ENCODE results near the gene PKN2.

The PKN2 gene

GRCh38 chr1:88645886-88646285, 38.2 kb upstream of the PKN2 start:
- Histone ChIP-seq H3K4me3 (ENCODE audit: low read depth in 1 of 2, low read length in 2 of 2) (no peak overlapping the region), H2AFZ (ENCODE audit: low read depth, low read length) (no peak overlapping the region), H3K9ac (ENCODE audit: low read depth, low read length) (no peak overlapping the region), H3K4me1 (ENCODE audit: insufficient read depth, low read length) (no peaks in the 10 kb centered on the region), H3K27me3 (ENCODE audit: insufficient read depth, low read length, poor library complexity) (peaks cover 16% of the 10 kb centered on the region), H3K36me3 (ENCODE audit: insufficient read depth, low read length) (no peaks in the 10 kb centered on the region), H3K79me2 (ENCODE audit: insufficient read depth, low read length) (no peaks in the 10 kb centered on the region), H3K4me2 (ENCODE audit: insufficient read depth, low read length) (no peak overlapping the region), H3K27ac (ENCODE audit: low read length) (no peak overlapping the region), H3K9me3 (ENCODE audit: insufficient read depth, low read length, severe bottlenecking) (no peaks in the 10 kb centered on the region), H4K20me1 (ENCODE audit: insufficient read depth, low read length) (no peaks in the 10 kb centered on the region)
- ATAC-seq (ENCODE audit: insufficient read depth, low read depth): no peak
- TF ChIP-seq EZH2 (IDR thresholded peaks at IDR 0.05; ENCODE audit: borderline replicate concordance, low read depth, low read length, severe bottlenecking) (no peak), CTCF (IDR thresholded peaks at IDR 0.05; ENCODE audit: borderline replicate concordance, extremely low read depth, low read length, poor library complexity, severe bottlenecking) (no peak)
- DNase-seq: no peak

GRCh38 chr1:88646476-88647248, 37.4 kb upstream of the PKN2 start:
- no peak overlapping the region for H2AFZ ChIP-seq (ENCODE audit: low read depth, low read length)
- no peaks in the 10 kb centered on the region for H3K36me3 ChIP-seq (ENCODE audit: insufficient read depth, low read length)
- H3K27ac ChIP-seq (ENCODE audit: low read length): no peak overlapping the region
- H3K79me2 ChIP-seq (ENCODE audit: insufficient read depth, low read length): no peaks in the 10 kb centered on the region
- no peak overlapping the region for H3K9ac ChIP-seq (ENCODE audit: low read depth, low read length)
- peaks cover 16% of the 10 kb centered on the region for H3K27me3 ChIP-seq (ENCODE audit: insufficient read depth, low read length, poor library complexity)
- no peaks in the 10 kb centered on the region for H4K20me1 ChIP-seq (ENCODE audit: insufficient read depth, low read length)
- H3K4me2 ChIP-seq (ENCODE audit: insufficient read depth, low read length): no peak overlapping the region
- TF ChIP-seq CTCF (IDR thresholded peaks at IDR 0.05; ENCODE audit: borderline replicate concordance, extremely low read depth, low read length, poor library complexity, severe bottlenecking): no peak
- no peak for TF ChIP-seq EZH2 (IDR thresholded peaks at IDR 0.05; ENCODE audit: borderline replicate concordance, low read depth, low read length, severe bottlenecking)
- no peak overlapping the region for H3K4me3 ChIP-seq (ENCODE audit: low read depth in 1 of 2, low read length in 2 of 2)
- H3K9me3 ChIP-seq (ENCODE audit: insufficient read depth, low read length, severe bottlenecking): no peaks in the 10 kb centered on the region
- H3K4me1 ChIP-seq (ENCODE audit: insufficient read depth, low read length): no peaks in the 10 kb centered on the region
- ATAC-seq (ENCODE audit: insufficient read depth, low read depth): no peak
- no peak for DNase-seq

GRCh38 chr1:88647249-88647645, 36.8 kb upstream of the PKN2 start:
- no peaks in the 10 kb centered on the region for H3K36me3 ChIP-seq (ENCODE audit: insufficient read depth, low read length)
- H3K4me1 ChIP-seq (ENCODE audit: insufficient read depth, low read length): no peaks in the 10 kb centered on the region
- no peaks in the 10 kb centered on the region for H4K20me1 ChIP-seq (ENCODE audit: insufficient read depth, low read length)
- no peak for TF ChIP-seq CTCF (IDR thresholded peaks at IDR 0.05; ENCODE audit: borderline replicate concordance, extremely low read depth, low read length, poor library complexity, severe bottlenecking)
- TF ChIP-seq EZH2 (IDR thresholded peaks at IDR 0.05; ENCODE audit: borderline replicate concordance, low read depth, low read length, severe bottlenecking): no peak
- H3K79me2 ChIP-seq (ENCODE audit: insufficient read depth, low read length): no peaks in the 10 kb centered on the region
- ATAC-seq (ENCODE audit: insufficient read depth, low read depth) (no peak), DNase-seq (no peak)
- H2AFZ ChIP-seq (ENCODE audit: low read depth, low read length): no peak overlapping the region
- H3K27me3 ChIP-seq (ENCODE audit: insufficient read depth, low read length, poor library complexity): peaks cover 16% of the 10 kb centered on the region
- H3K4me3 ChIP-seq (ENCODE audit: low read depth in 1 of 2, low read length in 2 of 2): no peak overlapping the region
- no peak overlapping the region for H3K27ac ChIP-seq (ENCODE audit: low read length)
- H3K9ac ChIP-seq (ENCODE audit: low read depth, low read length): no peak overlapping the region
- H3K4me2 ChIP-seq (ENCODE audit: insufficient read depth, low read length): no peak overlapping the region
- H3K9me3 ChIP-seq (ENCODE audit: insufficient read depth, low read length, severe bottlenecking): no peaks in the 10 kb centered on the region

Measured in DND-41 (cell line).